Stimulated activated CD4-positive, alpha-beta T cell treated with anti-CD3 and anti-CD28 coated beads, Interleukin-4, amount 100 ng/mL, for 48 hours (primary cell): ENCODE data around the gene SAFB2.
A peak's percentile ranks its signal among the peaks of the same experiment; 100 is the strongest.

Experiments
- DNase-seq, 2 donors: peaks; one replicate each; pipeline ENCODE4 v3.0.0-alpha.2; 2020; ENCODE audit warnings: low read depth in 2 of 2

Gene SAFB2

DNA sequence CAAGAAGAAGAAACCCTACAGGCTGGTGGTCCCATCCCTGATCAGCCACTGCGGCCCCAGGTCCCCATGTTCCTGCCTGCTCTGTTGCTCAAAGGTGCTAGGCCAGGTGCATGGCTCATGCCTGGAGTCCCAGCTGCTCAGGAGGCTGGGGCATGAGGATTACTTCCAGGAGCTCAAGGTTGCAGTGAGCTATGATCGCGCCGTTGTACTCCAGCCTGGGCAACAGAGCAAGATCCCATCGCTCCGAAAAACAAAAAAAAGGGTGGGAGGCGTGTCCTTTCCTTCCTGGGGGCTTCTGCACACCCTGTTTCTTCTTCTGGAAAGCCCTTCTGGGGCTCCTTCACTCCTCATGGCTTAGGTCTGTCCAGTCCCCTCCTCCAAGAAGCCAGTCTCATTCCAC lies 42.9 kb downstream of the SAFB2 start:
- no peak for DNase-seq

DNA sequence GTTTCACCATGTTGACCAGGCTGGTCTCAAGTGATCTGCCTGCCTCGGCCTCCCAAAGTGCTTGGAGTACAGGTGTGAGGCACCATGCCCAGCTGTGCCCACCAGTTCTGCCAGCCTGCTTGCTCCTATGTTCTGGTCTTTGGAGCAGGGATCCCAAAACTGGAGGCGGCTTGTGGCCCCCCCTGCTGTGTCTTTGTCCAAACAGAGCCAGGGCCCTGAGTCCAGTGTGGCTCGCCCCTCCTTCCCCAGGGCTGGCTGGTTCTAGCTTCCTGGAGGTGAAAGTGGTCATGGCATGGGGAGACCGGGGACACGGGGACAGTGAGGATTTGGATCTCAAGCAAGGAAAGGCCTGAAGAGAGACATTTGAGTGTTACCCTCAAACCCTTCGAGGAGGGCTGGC lies 43.3 kb downstream of the SAFB2 start:
- DNase-seq = no peak

DNA sequence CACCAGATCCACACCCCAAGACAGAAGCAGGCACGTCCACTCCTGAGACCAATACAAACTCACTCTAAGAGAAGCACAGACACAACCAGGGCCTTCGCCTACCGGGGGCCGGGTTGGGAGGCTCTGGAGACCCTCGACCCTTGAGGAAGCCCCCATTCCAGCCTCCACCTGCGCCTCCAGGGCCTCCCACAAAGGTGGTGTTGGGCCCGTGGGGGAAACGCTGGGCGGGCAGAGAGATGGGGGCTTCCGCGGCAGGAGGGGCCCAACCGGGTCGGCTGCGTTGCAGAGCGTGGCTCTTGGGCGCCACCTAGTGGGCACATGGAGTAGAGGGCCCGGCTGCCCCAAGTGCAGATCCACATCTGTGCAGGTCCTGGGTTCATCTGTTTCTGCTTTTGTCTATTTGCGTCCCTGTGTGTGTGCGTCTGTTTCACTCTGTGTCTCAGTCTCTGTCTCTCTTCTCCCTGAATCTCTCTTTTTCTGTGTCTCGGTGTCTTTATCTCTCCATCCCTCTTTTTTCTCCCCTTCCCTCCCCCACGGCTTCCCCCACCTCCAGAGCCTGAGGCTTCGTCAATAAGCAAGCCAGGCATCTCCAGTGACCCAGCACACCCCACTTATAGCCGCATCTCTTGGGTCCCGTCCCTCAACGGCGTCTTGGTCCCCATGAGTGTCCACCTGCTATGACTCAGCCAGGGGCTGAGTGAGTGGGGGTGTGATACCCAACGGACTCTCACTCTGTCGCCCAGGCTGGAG lies 44.3 kb downstream of the SAFB2 start:
- DNase-seq = peak; percentile 42 to 67

DNA sequence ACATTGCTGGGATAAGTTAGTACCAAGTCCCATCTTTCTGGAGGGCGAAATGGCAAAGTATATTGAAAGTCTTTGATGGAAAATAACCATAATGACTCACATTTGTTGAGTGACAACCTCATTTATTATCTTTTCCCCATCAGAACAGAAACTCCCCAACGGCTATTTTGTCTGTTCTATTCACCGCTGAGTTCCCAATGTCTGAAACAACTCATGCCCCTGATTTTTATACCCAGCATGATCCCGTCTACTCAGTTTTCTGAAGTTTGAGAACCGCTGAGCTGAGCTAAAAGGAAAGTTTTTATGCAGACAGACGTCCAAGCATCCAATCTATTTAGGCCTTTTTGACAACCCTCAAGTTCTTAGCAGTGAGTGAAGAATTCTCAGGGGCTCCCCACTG lies 47.0 kb downstream of the SAFB2 start:
- no peak for DNase-seq

DNA sequence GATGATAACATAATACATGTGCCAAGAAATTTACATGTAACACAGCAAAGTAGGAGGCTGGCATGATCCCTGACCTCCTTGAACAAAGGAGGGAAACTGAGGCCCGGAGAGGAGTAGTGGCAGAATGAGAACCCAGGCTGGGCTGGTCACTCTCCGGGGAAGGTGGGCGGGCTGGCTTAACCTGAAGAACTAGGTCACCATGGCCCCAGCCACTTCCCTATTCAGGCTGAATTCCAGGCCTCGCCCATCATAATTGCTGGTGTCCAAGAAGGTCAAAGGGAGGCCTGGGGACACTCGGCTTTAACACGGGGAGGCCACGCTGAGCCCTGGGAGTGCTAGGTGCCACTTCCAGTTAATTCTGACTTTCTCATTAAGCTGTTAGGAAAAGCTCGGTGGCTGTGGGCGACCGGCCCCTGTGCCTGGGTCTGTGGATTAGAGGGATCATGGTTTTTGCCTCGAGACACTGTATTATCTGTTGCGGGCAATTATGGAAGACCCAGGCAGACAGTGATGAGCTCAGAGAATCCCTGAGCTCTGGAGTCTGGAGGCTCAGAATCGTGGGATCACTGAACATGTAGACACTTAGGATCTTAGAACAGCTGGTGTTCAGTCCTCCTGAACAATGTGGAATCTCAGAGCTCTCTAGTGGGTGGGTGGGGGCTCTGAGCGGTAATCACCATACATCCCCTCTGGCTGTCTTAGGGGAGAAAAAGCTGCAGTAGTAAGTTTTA lies 49.9 kb downstream of the SAFB2 start:
- DNase-seq = no peak

DNA sequence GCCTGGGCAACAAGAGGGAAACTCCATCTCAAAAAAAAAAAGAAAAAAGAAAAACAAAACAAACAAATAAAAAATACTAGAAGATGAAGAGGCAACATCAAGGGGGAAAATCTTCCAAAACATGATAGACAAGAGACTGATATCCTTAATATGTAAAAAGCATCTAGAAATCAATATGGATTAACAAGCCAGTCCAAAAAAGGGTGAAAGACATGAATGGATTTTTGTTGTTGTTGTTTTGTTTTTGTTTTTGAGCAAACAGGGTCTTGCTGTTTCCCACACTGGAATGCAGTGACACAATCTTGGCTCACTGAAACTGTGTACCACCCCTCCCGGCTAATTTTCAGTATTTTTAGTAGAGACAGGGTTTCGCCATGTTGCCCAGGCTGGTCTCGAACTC lies 50.8 kb downstream of the SAFB2 start:
- no peak for DNase-seq

DNA sequence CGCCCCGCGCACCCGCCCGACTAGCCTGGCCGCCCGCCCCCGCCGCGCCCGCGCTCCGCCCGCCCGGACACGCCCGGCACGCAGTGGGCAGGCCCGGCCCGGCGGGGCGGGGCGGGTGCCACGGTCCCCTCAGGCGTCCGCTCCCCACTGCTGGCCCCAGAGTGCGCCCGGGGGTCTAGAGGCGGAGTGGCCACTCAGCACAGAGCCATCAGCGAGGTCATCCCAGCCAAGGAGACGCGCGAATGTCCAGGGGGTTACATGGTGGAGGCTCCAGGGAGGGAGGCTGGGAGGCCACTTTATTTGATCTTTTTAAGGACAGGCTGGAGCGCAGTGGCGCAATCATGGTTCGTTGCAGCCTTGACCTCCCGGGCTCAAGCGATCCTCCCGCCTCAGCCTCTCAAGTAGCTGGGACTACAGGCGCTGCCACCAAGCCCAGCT lies 54.6 kb downstream of the SAFB2 start:
- no peak for DNase-seq

DNA sequence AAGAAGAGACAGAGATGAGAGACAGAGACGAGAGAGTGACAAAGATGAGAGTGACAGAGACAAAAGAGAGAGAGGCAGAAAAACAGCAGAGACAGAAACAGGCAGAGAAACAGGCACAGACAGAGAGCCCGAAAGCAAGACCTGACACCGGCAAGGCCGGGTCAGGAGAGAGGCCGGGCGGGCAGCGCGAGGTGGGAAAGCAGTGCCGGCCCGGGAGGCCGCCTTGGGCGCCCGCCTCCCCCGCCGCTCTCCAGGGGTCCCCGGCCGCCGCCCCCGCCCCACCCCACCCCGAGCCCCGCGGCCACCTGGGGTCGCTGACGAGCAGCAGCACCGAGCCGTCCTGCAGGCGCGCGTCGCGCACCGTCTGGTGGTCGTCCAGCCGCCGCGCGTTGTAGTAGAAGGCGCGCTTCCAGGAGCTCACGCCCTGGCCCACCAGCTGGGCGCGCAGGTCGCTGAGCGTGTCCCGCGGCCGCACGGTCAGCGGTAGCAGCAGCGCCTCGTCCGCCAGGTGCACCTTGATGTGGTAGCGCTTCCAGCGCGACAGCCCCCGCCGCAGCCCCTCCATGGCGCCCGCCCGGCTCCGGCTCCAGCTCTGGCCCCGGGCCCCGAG lies 55.1 kb downstream of the SAFB2 start, which contains the start of gene TINCR:
Gene TINCR (minus strand): TSS at position 594 of the 610 bp plus-strand sequence.
- DNase-seq = no peak

DNA sequence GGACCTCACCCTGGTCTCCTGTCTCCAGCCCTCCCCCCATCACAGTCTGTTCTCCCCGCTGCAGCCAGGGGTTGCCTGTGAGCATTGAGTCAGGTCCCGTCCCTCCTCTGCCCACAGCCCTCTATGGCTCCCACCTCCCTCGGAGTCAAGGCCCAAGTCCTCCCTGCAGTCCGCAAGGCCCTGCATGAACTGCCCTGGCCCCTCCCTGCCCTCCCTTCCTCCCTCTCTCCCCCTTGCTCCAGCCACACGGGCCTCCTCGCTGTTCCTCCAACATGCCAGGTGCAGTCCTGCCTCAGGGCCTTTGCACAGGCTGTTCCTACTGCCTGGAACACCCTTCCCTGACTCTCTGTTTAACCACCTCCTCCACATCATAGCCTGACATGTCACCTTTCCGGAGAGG lies 57.6 kb downstream of the SAFB2 start:
- no peak for DNase-seq

DNA sequence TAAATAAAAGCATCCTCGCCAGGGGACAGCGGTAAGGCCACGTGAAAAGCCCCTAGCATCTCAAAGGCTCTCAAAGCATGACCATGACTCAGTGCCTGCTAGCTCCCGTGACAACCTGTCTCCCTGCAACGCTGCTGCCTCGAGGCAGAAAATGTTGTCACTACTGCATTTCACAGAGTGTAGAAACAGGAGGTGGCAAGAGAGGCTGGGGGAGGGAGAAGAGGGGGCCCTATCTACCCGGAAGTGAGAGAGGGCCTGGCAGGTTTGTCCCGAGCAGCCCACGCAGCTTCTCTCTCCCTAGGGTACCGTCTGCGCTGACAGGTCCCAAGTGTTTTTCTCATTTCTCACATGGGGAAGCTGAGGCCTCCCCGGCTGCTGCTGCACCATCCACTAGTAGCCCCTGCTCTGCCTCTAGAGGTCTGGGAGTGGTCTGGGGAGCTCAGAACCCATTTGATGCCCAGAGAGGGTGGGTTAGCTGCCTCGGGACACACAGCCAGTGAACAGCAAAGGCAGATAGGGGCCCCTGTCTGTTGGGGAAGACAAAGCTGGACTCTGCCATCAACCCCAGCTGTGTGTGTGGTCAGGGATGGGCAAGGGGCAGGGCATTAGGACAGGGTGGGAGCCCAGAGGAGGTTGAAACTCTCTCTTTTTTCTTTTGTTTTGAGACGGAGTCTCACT lies 58.5 kb downstream of the SAFB2 start:
- DNase-seq = no peak

DNA sequence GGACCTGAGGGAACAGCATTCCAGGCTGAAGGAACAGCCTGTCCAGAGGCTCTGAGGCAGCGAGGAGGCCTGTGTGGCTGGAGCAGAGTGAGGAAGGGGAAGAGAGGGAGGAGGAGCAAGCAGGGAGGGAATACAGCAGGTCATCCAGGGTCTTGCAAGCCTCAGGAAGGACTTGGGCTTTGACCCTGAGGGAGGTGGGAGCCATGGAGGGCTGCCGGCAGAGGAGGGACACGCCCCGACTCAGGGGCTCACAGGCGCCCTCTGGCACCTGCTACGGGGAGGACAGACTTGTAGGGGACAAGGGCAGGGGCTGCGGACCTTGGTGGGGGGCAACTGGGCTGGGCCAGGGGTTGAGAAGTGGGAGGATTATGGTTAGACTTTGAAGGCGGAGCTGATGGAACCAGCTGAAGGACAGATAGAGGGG lies 59.6 kb downstream of the SAFB2 start:
- DNase-seq = no peak

DNA sequence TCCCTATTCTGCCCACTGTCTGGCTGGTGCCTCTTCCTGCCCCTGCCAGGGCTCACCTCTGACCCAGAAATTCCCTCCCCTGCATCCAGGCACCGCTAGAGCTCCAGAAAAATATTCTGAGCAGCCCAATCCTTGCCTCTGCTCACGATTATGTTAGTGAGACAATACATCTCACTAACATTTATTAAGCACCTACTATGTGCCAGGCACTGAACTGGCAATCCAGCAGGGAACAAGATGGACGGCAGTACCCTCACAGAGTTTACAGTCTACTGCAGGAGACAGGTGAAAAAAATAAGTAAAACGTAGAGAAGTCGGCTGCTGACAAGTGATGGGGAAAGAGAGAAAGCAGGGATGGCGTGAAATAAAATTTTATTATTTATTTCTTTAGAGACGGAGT lies 60.3 kb downstream of the SAFB2 start:
- DNase-seq = no peak

DNA sequence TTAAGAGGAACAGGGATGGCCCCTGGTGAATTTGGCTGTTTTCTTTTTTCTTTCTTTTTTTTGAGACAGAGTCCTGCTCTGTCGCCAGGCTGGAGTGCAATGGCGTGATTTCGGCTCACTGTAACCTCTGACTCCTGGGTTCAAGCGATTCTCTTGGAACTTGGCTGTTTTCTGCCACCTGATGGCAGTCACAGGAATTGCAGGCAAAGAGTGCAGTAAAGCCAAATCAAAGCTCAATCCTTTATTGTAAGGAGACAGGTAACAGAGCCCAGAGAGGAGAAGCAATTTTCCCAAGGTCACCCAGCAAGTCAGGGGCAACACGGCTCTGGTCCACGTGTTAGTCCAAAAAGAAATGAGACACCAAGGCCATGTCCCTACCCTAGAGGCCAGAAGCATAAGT lies 61.0 kb downstream of the SAFB2 start:
- DNase-seq = no peak

DNA sequence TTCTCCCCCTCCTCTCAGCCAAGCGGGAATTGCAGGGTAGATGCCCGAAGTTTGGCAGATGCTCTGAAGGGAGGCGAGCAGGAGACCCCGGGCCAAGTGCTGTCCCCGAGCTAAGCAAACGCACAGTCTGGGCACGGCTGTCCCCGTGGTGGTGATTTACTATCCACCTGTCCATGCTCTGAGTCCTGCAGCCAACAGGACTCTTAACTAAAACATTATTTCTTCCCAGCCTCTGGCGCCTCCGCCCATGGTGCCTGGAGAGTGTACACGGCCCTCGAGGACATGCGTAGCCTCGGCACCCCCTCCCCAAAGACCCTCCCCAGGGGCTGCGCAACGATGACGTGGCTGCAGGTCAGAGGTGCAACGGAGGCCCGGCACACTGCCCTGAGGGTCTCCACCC lies 62.4 kb downstream of the SAFB2 start:
- no peak for DNase-seq

DNA sequence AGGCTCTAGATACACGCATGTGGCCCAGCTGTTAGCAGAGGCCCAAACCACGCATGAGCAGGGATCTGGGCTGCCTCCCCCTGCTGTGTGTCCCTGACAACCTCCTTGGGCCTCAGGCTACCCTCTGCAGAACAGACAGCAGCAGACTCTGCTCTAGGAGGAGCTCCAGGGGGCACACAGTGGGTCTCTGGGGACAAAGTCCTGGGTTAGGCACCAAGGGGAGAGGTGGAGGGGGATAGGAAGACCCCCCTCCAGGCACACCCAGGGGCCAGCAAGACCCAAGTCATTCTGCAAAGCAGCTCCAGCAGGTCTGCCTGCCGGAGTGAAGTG lies 62.8 kb downstream of the SAFB2 start:
- DNase-seq = no peak

DNA sequence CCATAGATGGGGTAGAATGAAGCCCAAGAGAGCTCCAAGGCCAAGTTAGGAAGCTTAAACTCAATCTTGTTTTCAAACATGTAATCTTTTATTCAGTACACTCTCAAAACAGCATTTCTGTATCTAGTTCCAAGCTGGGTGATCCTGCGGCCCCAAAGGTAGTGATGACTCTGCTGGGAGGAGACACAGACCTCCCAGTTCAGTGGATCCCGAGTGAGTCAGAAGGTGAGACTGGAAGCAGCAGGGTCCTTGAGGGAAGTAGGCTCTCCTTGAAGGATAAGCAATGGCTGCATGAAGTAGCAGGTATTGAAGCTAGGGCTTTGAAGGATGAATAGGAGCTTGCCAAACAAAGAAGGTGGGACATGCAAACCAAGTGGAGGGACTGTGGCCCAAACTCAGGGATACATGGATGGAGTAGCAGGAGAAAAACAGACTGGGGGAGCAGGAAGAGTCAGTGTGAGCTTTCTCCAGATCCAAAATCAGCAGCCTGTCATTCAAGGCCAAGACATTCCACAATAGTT lies 64.4 kb downstream of the SAFB2 start:
- no peak for DNase-seq

DNA sequence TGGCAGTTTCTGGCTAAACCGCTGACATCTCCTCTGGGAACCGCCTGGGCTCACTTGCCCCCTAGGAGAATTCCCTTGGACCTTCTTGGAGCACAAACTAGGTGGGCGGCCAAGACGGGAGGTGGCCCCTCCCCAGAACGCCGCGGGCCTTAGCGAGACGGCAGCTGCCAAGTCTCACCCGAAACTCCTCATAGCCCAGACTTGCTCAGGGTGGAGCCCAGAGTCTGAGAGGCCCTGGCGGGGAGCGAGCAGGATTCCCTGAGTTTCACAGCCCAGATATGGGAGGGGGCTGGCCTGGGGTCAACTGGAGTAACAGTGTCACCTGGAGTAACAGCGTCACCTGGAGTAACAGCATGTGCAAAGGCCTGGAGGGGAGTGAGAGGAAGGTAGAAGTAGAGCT lies 64.9 kb downstream of the SAFB2 start:
- no peak for DNase-seq

DNA sequence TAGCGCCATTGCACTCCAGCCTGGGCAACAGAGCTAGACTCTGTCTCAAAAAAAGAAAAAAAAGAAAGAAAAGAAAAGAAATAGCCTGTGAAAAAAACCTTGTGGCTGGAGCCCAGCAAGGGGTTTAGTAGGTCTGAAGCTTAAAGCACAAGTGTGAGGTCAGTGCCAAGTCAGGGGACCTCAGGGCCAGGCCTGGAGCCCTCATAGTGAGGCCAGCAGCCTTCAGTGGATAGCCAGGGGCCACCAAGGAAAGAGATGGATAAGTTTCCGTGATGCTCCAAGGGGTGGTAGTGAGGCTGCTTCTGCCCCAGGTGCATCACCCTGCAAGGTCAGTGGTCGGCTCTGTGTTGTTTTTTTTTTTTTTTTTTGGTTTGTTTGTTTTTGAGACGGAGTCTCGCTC lies 67.7 kb downstream of the SAFB2 start:
- DNase-seq = no peak

DNA sequence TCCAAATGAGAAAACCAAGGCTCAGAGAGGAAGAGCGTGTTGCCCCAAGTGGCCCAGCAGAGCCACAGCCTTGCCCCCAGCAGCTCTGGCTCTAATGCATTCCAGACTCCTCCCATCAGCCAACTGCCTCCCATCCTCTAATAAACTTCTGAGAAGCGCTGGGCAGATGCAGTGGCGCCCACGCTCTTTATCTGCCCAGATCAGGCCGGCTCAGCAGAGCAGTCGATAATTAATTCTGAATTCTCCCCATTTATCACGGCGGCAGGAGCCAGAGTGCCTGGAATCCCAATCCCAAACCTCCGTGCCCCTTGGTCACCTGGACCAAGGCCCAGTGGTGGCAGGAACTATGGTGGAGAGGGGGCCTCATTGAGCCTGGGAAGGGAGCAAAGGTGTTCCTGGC lies 68.7 kb downstream of the SAFB2 start:
- DNase-seq = no peak

DNA sequence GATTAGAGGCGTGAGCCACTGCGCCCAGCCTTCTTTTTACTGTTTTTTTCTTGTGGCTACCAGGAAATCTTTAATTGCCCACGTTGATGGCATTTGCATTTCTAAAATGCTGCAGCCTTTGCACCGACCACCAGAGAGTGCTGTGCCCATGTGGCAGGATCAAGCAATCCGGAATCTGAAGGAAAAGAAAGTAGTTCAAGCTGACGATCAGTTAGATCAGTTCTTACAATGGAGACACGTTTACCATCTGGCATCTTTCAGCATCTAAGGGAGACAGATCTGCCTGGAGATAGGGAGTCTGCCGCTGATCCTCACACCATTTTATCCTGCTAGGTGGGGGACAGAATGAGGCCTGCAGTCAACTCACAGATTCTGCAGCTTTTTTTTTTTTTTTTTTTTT lies 74.7 kb downstream of the SAFB2 start:
- no peak for DNase-seq

DNA sequence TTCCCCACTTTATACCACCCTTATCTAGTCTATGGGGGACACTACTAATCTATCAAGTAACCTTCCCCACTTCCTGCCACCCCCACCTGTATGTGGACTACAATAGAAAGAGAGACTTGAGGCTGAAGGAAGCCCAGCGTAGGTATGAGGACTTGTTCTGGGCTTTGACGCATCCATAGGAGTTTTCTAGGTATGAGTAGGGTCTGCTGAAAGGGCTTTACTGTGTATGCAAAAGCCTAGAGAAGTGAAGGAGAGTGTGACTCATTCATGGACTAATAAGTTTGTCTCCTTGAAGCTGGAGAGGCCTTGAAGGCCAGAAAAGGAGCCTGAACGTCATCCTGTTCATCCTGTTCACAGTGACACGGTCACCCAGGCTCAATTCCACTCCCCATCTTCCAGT lies 76.6 kb downstream of the SAFB2 start:
- DNase-seq = no peak

DNA sequence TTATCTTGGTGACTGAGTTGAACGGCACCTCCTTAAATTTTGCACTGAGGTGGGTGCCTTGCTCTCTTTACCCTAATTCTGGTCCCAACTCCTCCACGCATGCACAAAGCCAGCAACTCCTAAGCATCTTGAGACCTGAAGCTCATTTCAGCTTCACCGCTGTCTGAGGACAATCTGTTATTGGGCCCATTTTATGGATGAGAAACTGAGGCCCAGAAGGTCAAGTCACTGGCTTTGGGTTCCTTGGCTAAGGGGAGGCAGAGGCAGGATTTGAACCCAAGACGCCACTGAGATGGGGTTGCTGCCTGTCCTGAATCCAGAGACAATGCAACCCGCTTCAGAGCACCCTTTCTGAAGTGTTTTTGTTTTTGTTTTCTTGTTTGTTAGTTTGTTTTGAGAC lies 77.5 kb downstream of the SAFB2 start:
- no peak for DNase-seq
